Activated CD8-positive, alpha-beta T cell treated with anti-CD3 and anti-CD28 coated beads for 36 hours (primary cell): Measurements from ENCODE around the gene DYNC1LI1. TPM values are rescaled to one million over a fixed set of nuclear protein-coding genes. Genes with fewer than 3 reads are reported as not detected.

Experiments used
- ATAC-seq: fragments of 200-7000 bp; cut with Tn5 transposase; one replicate; pipeline ENCODE4 v1.10.0; 2021; ENCODE audit warnings: mild to moderate bottlenecking, moderate library complexity
- CTCF ChIA-PET: fragments of 350-600 bp; sonication (Branson Sonifier 250); formaldehyde crosslinking; loops from one replicate; lab custom pipeline; 2021; ENCODE audit warnings: antibody characterized with exemption; lab: Charles Lee
- POLR2A ChIA-PET: fragments of 350-600 bp; sonication (Branson Sonifier 250); formaldehyde crosslinking; loops from one replicate; lab custom pipeline; 2021; ENCODE audit warnings: antibody characterized with exemption; lab: Charles Lee
- DNase-seq: peaks from one replicate; pipeline ENCODE4 v3.0.0-alpha.2; 2020
- H3K27ac Mint-ChIP-seq: one replicate; pipeline ENCODE4 v1.8.0; 2021; ENCODE audit warnings: mild to moderate bottlenecking, mixed read lengths
- H3K27me3 Mint-ChIP-seq: one replicate; pipeline ENCODE4 v1.8.0; 2021; ENCODE audit warnings: mixed read lengths
- H3K36me3 Mint-ChIP-seq: one replicate; pipeline ENCODE4 v1.8.0; 2021; ENCODE audit warnings: low read depth, mixed read lengths
- H3K4me1 Mint-ChIP-seq: one replicate; pipeline ENCODE4 v1.8.0; 2021; ENCODE audit warnings: low read depth, mixed read lengths
- H3K4me3 Mint-ChIP-seq: one replicate; pipeline ENCODE4 v1.8.0; 2021; ENCODE audit warnings: mild to moderate bottlenecking, moderate library complexity, mixed read lengths
- H3K9me3 Mint-ChIP-seq: one replicate; pipeline ENCODE4 v1.8.0; 2021; ENCODE audit warnings: mixed read lengths
- intact Hi-C: fragments of 100-400 bp; cut with micrococcal nuclease; formaldehyde crosslinking; loops from one replicate; pipeline ENCODE4 v1.10.0; 2022
- total RNA-seq, 2 experiments: library from RNA; stranded (reverse); gene quantifications; one replicate each; pipeline ENCODE4 v1.2.3, GENCODE V29; 2021
- TF ChIP-seq, protein P1 (sequence below): fragments of 200-600 bp; IDR thresholded peaks from one replicate; pipeline ENCODE4 v1.8.0; 2022; ENCODE audit warnings: antibody characterized with exemption, mild to moderate bottlenecking

Gene DYNC1LI1
- 10 to 100 TPM; 31.0 to 31.8 TPM for total RNA-seq

DNA sequence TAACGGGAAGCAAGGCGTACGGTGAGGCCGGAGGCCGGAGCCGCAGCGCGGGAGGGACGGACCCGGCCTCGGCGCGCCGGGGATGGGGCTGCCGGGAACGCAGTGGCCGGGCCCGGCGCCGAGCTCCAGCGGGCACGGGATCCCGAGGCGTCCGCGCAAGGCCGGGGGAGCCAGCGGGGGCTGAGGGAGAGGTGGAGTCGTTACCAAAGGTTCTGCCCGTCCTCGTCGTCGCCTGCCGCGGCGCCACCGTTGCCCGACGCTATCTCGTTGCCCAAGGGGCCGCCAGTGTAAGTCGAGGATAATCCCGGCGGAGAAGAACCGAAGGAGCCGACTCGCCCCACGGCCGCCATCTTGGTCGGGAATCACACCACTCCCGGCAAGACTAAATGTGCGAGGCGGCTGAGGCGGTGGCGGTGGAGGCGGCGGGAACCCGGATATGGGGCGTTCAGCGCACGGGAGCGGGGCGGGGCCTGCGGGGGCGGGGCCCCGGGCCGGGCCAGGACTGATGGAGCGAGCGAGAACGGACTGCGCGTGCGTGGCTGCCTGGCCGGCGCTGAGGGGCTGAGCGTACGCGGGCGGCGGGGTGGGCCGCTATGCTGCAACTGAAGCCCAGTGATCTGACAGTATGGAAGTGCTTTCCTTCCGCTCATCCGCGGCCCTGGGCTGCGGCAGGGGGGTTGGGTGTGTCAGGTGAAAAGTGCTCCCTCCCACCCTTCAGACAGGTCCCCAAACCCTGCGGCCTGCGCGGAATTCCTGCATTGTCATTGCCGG, at the start of gene DYNC1LI1:
Gene DYNC1LI1, minus strand, starts transcription at position 438 of the 771 bp plus-strand sequence. Its CDS starts 88 bp downstream, at position 350.
- Mint-ChIP-seq H3K36me3 (peaks cover 7% of the 10 kb centered on the region), H3K9me3 (no peaks in the 10 kb centered on the region), H3K27me3 (no peaks in the 10 kb centered on the region), H3K27ac (peak within 1 kb of the TSS; percentile 90), H3K4me1 (peaks cover 26% of the 10 kb centered on the region), H3K4me3 (peak within 1 kb of the TSS; percentile 93)
- TF ChIP-seq, protein P1, sequence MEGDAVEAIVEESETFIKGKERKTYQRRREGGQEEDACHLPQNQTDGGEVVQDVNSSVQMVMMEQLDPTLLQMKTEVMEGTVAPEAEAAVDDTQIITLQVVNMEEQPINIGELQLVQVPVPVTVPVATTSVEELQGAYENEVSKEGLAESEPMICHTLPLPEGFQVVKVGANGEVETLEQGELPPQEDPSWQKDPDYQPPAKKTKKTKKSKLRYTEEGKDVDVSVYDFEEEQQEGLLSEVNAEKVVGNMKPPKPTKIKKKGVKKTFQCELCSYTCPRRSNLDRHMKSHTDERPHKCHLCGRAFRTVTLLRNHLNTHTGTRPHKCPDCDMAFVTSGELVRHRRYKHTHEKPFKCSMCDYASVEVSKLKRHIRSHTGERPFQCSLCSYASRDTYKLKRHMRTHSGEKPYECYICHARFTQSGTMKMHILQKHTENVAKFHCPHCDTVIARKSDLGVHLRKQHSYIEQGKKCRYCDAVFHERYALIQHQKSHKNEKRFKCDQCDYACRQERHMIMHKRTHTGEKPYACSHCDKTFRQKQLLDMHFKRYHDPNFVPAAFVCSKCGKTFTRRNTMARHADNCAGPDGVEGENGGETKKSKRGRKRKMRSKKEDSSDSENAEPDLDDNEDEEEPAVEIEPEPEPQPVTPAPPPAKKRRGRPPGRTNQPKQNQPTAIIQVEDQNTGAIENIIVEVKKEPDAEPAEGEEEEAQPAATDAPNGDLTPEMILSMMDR: no peak
- ATAC-seq: peak; percentile 98
- intact Hi-C loops: no loop called here
- CTCF ChIA-PET: interaction anchor here (1.2 to 1.4 kb wide), 3 partner anchors 15 to 195 kb away, joined by 3 to 4 read pairs (median 3); no protein-coding TSS in a partner anchor
- POLR2A ChIA-PET: interaction anchor here (1.8 kb wide), 1 partner anchor 19 kb away, joined by 9 read pairs; no protein-coding TSS in a partner anchor
- DNase-seq: peak; percentile 96

DNA sequence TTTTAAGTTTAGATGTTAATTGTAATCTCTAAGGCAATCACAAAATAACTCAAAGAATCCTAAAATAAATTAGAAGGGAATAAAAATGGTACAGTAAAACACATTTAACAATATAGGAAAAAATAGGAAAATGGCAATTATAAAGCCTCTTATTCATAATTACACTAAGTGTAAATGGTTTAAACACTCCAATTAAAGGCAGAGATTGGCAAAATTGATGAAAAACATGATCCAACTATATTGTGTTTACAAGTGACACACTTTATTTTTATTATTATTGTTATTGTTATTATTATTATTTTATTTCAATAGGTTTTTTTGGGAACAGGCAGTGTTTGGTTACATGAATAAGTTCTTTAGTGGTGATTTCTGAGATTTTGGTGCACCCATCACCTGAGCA, 48.7 kb upstream of the DYNC1LI1 start:
- ChIA-PET POLR2A (no interaction called here), CTCF (no interaction called here)
- ATAC-seq: no peak

DNA sequence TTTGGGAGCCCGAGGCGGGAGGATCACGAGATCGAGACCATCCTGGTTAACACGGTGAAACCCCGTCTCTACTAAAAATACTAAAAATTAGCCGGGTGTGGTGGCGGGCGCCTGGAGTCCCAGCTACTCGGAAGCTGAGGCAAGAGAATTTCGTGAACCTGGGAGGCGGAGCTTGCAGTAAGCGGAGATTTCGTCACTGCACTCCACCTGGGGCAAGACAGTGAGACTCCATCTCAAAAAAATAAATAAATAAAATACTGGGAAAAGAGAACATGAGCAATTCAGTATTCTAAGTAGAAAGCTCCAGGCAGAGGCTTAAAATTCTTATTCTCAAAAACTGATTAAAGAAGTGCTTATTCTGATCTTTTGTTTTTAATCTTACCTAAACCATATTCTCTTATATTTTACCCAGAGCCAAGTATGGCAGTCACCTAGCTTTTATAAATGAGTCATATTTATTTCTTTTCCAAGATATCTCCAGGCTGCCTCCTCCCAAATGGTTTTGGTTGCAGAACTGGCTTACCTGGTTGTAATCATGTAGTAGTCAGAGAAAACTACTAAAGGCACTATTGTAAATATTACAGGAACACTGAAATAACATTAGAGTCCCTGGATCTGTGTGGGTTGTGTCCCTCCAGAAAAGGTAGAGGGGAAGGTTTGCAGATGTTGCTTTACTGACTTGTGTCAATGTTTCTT, 45.8 kb upstream of the DYNC1LI1 start:
- POLR2A ChIA-PET: no interaction called here
- DNase-seq: no peak
- no peaks in the 10 kb centered on the region for H3K36me3 Mint-ChIP-seq

More for the DNA sequence above, 48.7 kb upstream of the DYNC1LI1 start:
- Mint-ChIP-seq H3K36me3 (no peaks in the 10 kb centered on the region), H3K4me1 (no peaks in the 10 kb centered on the region), H3K9me3 (no peaks in the 10 kb centered on the region), H3K4me3 (no peak overlapping the region), H3K27ac (no peak overlapping the region), H3K27me3 (peaks cover 2% of the 10 kb centered on the region)
- TF ChIP-seq, protein P1: no peak
- DNase-seq: no peak
- intact Hi-C loops: no loop called here

DNA sequence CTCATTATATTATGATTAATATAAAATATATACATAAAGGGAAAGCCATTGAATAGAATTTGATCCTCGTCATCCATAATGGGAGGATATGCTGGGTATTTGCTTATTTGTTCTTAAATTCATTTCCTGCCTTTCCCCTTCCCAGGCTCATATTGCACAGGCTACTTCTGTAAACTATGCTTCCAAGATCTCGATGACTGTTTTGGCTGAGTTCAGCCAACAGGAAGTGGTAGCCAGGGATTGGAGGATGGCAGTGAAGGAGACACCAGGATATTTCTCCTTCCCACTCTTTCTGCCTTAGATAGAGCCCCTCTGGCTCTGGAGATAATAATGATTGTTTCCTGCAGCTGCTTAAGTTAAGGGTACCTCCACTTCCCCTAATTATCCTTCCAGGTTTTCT, 44.3 kb upstream of the DYNC1LI1 start:
- Mint-ChIP-seq H3K4me1 (no peaks in the 10 kb centered on the region), H3K36me3 (no peaks in the 10 kb centered on the region), H3K9me3 (no peaks in the 10 kb centered on the region), H3K27me3 (peaks cover 4% of the 10 kb centered on the region), H3K27ac (no peak overlapping the region), H3K4me3 (no peak overlapping the region)
- intact Hi-C loops: no loop called here
- CTCF ChIA-PET: no interaction called here
- POLR2A ChIA-PET: no interaction called here
- no peak for DNase-seq
- no peak for ATAC-seq
- TF ChIP-seq, protein P1: no peak

More for the DNA sequence above, 45.8 kb upstream of the DYNC1LI1 start:
- Mint-ChIP-seq H3K27ac (no peak overlapping the region), H3K27me3 (peaks cover 4% of the 10 kb centered on the region), H3K9me3 (no peaks in the 10 kb centered on the region), H3K4me1 (no peaks in the 10 kb centered on the region), H3K4me3 (no peak overlapping the region)
- intact Hi-C loops: no loop called here
- CTCF ChIA-PET: interaction anchor here (1.0 kb wide), 1 partner anchor 69 kb away, joined by 3 read pairs; the partner anchor contains the start of gene CNOT10
- TF ChIP-seq, protein P1: no peak
- ATAC-seq: no peak

DNA sequence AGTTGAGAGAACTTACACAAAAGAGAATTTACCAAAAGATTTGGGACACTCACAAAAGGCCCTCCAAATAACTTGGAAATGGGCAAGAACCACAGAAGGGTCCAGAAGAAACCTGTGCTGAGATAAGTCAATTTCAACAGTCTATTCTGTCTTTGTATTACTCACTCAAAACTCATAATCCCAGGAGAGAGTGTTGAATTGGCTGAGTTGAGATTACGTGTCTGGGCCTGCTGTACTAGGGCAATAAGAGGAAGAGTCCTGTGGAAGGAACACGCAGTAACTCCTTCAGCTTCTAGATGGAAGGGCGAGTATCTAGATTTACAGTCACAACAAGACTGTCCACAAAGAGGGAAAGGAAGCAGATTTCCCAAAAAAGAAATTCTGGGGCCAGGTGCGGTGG, 42.5 kb upstream of the DYNC1LI1 start:
- peaks cover 4% of the 10 kb centered on the region for H3K27me3 Mint-ChIP-seq
- no peaks in the 10 kb centered on the region for H3K36me3 Mint-ChIP-seq
- TF ChIP-seq, protein P1: no peak
- no peaks in the 10 kb centered on the region for H3K9me3 Mint-ChIP-seq
- ATAC-seq (no peak), DNase-seq (no peak)
- H3K4me1 Mint-ChIP-seq: no peaks in the 10 kb centered on the region
- no peak overlapping the region for H3K27ac Mint-ChIP-seq
- CTCF ChIA-PET: no interaction called here
- POLR2A ChIA-PET: no interaction called here
- intact Hi-C loops: no loop called here
- no peak overlapping the region for H3K4me3 Mint-ChIP-seq
